ENCODE measurements around the gene LRRC59. TPM values are rescaled to one million over a fixed set of nuclear protein-coding genes. Genes with fewer than 3 reads are reported as not detected.

The LRRC59 gene
- total and polyA plus RNA-seq, 11 donors: 13.7 to 150 (median 28.6) TPM

DNA sequence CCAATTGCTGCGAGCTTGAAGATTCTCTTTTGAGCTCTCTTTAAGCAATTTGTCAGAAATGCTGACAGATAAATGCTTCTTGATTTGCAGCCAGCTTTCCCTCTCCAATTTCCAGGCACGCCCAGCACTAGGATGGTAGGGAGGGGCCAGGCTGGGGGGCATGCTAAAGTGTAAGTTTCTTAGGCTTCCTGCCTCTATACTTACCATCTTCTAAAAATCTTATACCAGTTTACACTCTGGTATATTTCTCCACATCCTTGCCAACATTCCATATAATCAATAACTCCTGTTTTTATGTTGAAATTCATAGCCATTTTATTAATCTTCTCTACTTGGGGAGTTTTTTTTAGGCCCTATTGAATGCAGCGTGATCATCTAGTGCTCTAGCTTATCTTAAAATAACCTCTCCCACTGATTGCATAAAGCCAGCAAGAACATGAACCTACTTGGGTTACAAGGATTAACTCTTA, 46.2 kb upstream of the LRRC59 start:
- peaks cover 0 to 22% (median 9%) of the 10 kb centered on the region in 12 donors for H3K4me1 ChIP-seq
- DNase-seq: no peak
- 11 to 26% (median 19%) methylated on average over 3 of the region's 3 CpGs for WGBS, 4 donors
- H3K27ac ChIP-seq: peak overlapping the region in 4 of 12 donors; percentile 1 to 30 (median 14)
- peak in 2 of 4 donors; percentile 60 to 77 for ATAC-seq
- no peaks in the 10 kb centered on the region for H3K27me3 ChIP-seq
- no peaks in the 10 kb centered on the region for H3K9me3 ChIP-seq
- intact Hi-C loops (cut with DNase I): no loop called here
- H3K36me3 ChIP-seq: peaks cover 0 to 6% (median 0%) of the 10 kb centered on the region in 9 donors
- TF ChIP-seq, protein P1, sequence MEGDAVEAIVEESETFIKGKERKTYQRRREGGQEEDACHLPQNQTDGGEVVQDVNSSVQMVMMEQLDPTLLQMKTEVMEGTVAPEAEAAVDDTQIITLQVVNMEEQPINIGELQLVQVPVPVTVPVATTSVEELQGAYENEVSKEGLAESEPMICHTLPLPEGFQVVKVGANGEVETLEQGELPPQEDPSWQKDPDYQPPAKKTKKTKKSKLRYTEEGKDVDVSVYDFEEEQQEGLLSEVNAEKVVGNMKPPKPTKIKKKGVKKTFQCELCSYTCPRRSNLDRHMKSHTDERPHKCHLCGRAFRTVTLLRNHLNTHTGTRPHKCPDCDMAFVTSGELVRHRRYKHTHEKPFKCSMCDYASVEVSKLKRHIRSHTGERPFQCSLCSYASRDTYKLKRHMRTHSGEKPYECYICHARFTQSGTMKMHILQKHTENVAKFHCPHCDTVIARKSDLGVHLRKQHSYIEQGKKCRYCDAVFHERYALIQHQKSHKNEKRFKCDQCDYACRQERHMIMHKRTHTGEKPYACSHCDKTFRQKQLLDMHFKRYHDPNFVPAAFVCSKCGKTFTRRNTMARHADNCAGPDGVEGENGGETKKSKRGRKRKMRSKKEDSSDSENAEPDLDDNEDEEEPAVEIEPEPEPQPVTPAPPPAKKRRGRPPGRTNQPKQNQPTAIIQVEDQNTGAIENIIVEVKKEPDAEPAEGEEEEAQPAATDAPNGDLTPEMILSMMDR (IDR thresholded peaks at IDR 0.05): no peak
- TF ChIP-seq POLR2A (IDR thresholded peaks at IDR 0.05): no peak
- no peak overlapping the region for H3K4me3 ChIP-seq

DNA sequence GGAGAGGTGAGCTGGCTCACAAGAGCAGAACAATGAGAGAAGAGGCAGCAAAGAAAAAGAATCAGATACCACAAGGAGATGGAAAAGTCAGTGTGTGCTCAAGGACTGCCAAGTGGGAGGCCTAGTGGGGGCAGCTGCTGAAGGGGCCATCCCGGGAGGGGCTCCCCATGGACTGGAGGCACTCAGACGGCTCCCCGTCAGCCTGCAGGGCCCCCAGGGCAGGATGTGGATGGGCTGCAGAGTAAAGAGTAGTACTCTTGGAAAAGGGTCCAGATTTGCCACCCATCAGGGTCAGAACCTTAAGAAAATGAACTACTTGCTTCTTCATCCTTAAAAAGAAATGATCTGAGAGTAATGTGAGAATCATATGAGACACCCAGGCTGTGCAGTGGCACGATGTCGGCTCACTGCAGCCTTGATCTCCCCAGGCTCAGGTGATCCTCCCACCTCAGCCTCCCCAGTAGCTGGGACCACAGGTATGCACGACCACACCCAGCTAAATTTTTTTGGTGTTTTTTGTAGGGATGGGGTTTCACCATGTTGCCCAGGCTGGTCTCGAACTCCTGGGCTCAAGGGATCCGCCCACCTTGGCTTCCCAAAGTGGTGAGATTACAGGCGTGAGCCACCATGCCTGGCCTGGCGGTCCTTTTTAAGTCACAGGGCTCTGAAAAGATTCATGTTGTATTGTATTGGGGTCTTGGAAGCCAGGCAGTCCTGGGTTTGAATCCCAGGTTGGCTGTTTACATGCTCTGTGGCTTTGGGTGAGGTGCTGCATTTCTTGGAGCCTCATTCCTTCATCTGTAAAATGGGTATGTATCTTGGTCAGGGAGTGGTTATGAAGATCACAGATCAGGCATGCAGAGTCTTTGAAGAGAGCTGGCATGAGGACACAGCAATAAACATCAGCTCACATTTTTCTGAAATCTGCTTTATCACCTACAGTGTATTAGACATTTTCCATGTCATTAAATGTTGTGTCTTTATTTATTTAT, 43.8 kb upstream of the LRRC59 start:
- Histone ChIP-seq H3K4me1 (peaks cover 0 to 16% (median 8%) of the 10 kb centered on the region in 12 donors), H3K36me3 (peaks cover 0 to 6% (median 0%) of the 10 kb centered on the region in 9 donors), H3K4me3 (no peak overlapping the region), H3K27me3 (no peaks in the 10 kb centered on the region), H3K9me3 (no peaks in the 10 kb centered on the region), H3K27ac (no peak overlapping the region)
- TF ChIP-seq POLR2A (IDR thresholded peaks at IDR 0.05): no peak
- TF ChIP-seq, protein P1 (IDR thresholded peaks at IDR 0.05): no peak
- intact Hi-C loops (cut with DNase I): no loop called here
- peak in 1 of 4 donors; percentile 30 for ATAC-seq
- 81 to 86% (median 84%) methylated on average over 9 to 10 of the region's 10 CpGs for WGBS, 4 donors
- DNase-seq: no peak

DNA sequence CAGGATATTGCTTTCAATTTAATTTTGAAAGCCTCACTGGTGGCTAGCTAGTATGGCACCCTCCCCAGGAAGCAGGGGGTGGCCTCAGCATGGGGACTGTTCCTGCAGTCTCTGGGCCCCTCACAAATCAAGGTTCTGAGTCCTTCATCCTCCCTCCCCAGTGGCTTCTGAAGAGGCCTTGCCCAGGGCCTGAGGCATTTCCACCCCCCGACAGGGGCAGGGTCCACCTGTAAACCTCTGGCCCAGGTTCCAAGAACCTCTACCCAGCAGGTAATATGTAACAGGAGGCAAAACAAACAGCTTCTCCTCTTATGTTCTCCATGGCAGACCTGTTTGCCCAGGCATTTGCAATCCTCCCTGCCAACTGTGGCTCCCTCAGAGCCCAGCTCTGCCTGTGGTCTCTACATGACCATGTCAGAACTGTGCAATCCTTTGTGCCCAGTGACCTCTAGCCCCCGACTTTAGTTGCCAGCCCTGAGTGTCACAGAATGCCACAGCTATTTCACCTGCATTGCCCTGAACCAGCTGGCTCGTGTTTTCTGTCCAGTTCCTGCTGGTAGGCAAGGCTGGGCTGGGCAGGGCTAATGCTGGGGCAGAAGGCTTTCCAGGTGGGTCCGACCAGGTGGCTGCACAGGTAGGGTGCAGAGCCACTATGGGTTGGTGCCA, 43.0 kb upstream of the LRRC59 start:
- intact Hi-C loops (cut with DNase I): no loop called here
- no peaks in the 10 kb centered on the region for H3K9me3 ChIP-seq

More for the DNA sequence above, 43.0 kb upstream of the LRRC59 start:
- H3K27ac ChIP-seq: no peak overlapping the region
- 70 to 86% (median 78%) methylated on average over 3 to 4 of the region's 4 CpGs for whole genome bisulfite sequencing, 4 donors
- peaks cover 0 to 6% (median 0%) of the 10 kb centered on the region in 9 donors for H3K36me3 ChIP-seq
- H3K27me3 ChIP-seq: no peaks in the 10 kb centered on the region
- TF ChIP-seq, protein P1 (IDR thresholded peaks at IDR 0.05): no peak
- no peak for TF ChIP-seq POLR2A (IDR thresholded peaks at IDR 0.05)
- ATAC-seq: peak in 1 of 4 donors; percentile 33
- peaks cover 0 to 16% (median 8%) of the 10 kb centered on the region in 12 donors for H3K4me1 ChIP-seq
- no peak overlapping the region for H3K4me3 ChIP-seq
- no peak for DNase-seq
